HepG2 (cell line): ENCODE data around the gene KLK10. TPM values are rescaled to one million over a fixed set of nuclear protein-coding genes. Genes with fewer than 3 reads are reported as not detected.

Experiments
- ATAC-seq: fragments of 200-7000 bp; cut with Tn5 transposase; 3 replicates; pipeline ENCODE4 v1.9.1; 2020; ENCODE audit warnings: mild to moderate bottlenecking, moderate library complexity
- BruUV-seq: library from RNA; stranded (reverse); fragments of 400-500 nt; replicated peaks from 2 replicates; lab custom pipeline; 2021; lab: Mats Ljungman, UMichigan
- CTCF ChIA-PET: fragments of 300-600 bp; formaldehyde crosslinking; extraction: SDS; loops from one replicate; lab custom pipeline; 2021; ENCODE audit warnings: low total read pairs, inconsistent platforms, low intra/inter-chr PET ratio; lab: Yijun Ruan, JAX
- POLR2A ChIA-PET: fragments of 350-600 bp; sonication (Branson Sonifier 250); formaldehyde crosslinking; loops from one replicate; lab custom pipeline; 2020; ENCODE audit warnings: antibody characterized with exemption, inconsistent platforms; lab: Yijun Ruan, JAX
- DNase-seq: peaks from one replicate; pipeline ENCODE4 v3.0.0-alpha.2; 2015; ENCODE audit warnings: low spot score
- FAIRE-seq: peaks from 3 replicates; lab custom pipeline; 2011; peaks lifted over from hg19 to GRCh38; lab: Jason Lieb, UNC
- H2AFZ ChIP-seq: one replicate; pipeline ENCODE4 v1.6.1; 2011; ENCODE audit warnings: low read length, inconsistent platforms
- H3K27ac ChIP-seq: fragments of 300-600 bp; 3 replicates; pipeline ENCODE4 v1.8.0; 2011; ENCODE audit warnings: mixed run types, mild to moderate bottlenecking, mixed read lengths, low read length, inconsistent platforms; ENCODE audit not compliant: insufficient read depth; ENCODE audit errors: extremely low read length
- H3K27me3 ChIP-seq, 2 experiments: fragments of 200-600 bp in 1 of 2; 2 replicates in 1 of 2; 3 replicates in 1 of 2; pipeline versions ENCODE4 v1.6.0 to v1.8.0; 2011; ENCODE audit warnings: low read length in 2 of 2, mild to moderate bottlenecking in 2 of 2, moderate library complexity in 2 of 2, inconsistent platforms in 1 of 2; ENCODE audit not compliant: insufficient read depth in 2 of 2, control insufficient read depth in 1 of 2
- H3K36me3 ChIP-seq, 2 experiments: fragments of 200-600 bp in 1 of 2; replicated peaks in 1 of 2; 2 replicates in 1 of 2; 3 replicates in 1 of 2; pipeline versions ENCODE4 v1.5.1 to v1.8.0; 2011; ENCODE audit warnings: low read length in 2 of 2, inconsistent platforms in 1 of 2; ENCODE audit not compliant: insufficient read depth in 2 of 2, control insufficient read depth in 1 of 2
- H3K4me1 ChIP-seq: 2 replicates; pipeline ENCODE4 v1.5.1; 2012; ENCODE audit warnings: low read length, inconsistent platforms; ENCODE audit not compliant: insufficient read depth
- H3K4me2 ChIP-seq: 2 replicates; pipeline ENCODE4 v1.6.0; 2011; ENCODE audit warnings: low read depth, low read length, inconsistent platforms
- H3K4me3 ChIP-seq, 3 experiments: fragments of 200-600 bp in 1 of 3; sonication (generic), shearing (Covaris generic) in 1 of 3; replicated peaks in 1 of 3; 2 replicates each; pipeline ENCODE4 v1.5.1; 2011 to 2016; ENCODE audit warnings: low read length in 3 of 3, inconsistent platforms in 2 of 3, low read depth in 2 of 3, mild to moderate bottlenecking in 2 of 3, control low read depth in 1 of 3, mixed read lengths in 1 of 3; ENCODE audit not compliant: insufficient read depth in 1 of 3
- H3K79me2 ChIP-seq: one replicate; pipeline ENCODE4 v1.6.1; 2011; ENCODE audit warnings: low read length, inconsistent platforms; ENCODE audit not compliant: insufficient read depth
- H3K9ac ChIP-seq: 2 replicates; pipeline ENCODE4 v1.6.0; 2011; ENCODE audit warnings: mild to moderate bottlenecking, low read depth, low read length, inconsistent platforms; ENCODE audit not compliant: insufficient read depth
- H3K9me3 ChIP-seq: 2 replicates; pipeline ENCODE4 v1.5.1; 2012; ENCODE audit warnings: mild to moderate bottlenecking, low read length
- H4K20me1 ChIP-seq: 2 replicates; pipeline ENCODE4 v1.6.0; 2011; ENCODE audit warnings: inconsistent platforms, mild to moderate bottlenecking, low read length, moderate library complexity; ENCODE audit not compliant: insufficient read depth
- CAMTA2 ChIP-seq: sonication (generic); formaldehyde crosslinking; IDR thresholded peaks from 2 replicates; pipeline ENCODE4 v1.4.0; 2020; ENCODE audit warnings: mild to moderate bottlenecking, missing genetic modification reagents, borderline replicate concordance
- CBX2 ChIP-seq, 2 experiments: fragments of 200-600 bp in 1 of 2; sonication (generic); formaldehyde crosslinking in 1 of 2; IDR thresholded peaks; 2 replicates each; pipeline versions ENCODE4 v1.7.0 to v1.8.1; 2018 to 2022; ENCODE audit warnings: low read depth in 2 of 2, low read length in 1 of 2, mild to moderate bottlenecking in 1 of 2, missing genetic modification reagents in 1 of 2
- HIVEP1 ChIP-seq: sonication (generic); formaldehyde crosslinking; IDR thresholded peaks from 2 replicates; pipeline ENCODE4 v1.4.0; 2020; ENCODE audit warnings: mild to moderate bottlenecking, missing genetic modification reagents
- NR3C1 ChIP-seq: sonication (generic); formaldehyde crosslinking; IDR thresholded peaks from 2 replicates; pipeline ENCODE4 v1.4.0; 2020; ENCODE audit warnings: missing genetic modification reagents
- U2AF1 ChIP-seq: fragments of 200-400 bp; formaldehyde crosslinking; optimal IDR thresholded peaks from 2 replicates; pipeline ENCODE3; 2017; ENCODE audit warnings: mild to moderate bottlenecking, low read depth, low read length
- ZBTB43 ChIP-seq: sonication (generic); formaldehyde crosslinking; conservative IDR thresholded peaks from 2 replicates; pipeline ENCODE4 v1.4.0; 2020; ENCODE audit warnings: missing genetic modification reagents
- ZMYM4 ChIP-seq: sonication (generic); formaldehyde crosslinking; IDR thresholded peaks from 2 replicates; pipeline ENCODE4 v1.8.1; 2023; ENCODE audit warnings: mild to moderate bottlenecking, missing genetic modification reagents
- ZNF30 ChIP-seq: sonication (generic); formaldehyde crosslinking; IDR thresholded peaks from 2 replicates; pipeline ENCODE4 v1.5.0; 2020; ENCODE audit warnings: mild to moderate bottlenecking, missing genetic modification reagents
- ZNF382 ChIP-seq: sonication (generic); formaldehyde crosslinking; IDR thresholded peaks from 2 replicates; pipeline ENCODE4 v1.5.0; 2020; ENCODE audit warnings: missing genetic modification reagents, mild to moderate bottlenecking, borderline replicate concordance
- ZNF503 ChIP-seq: sonication (generic); formaldehyde crosslinking; IDR thresholded peaks from 2 replicates; pipeline ENCODE4 v1.4.0; 2020; ENCODE audit warnings: missing genetic modification reagents
- ZNF768 ChIP-seq: sonication (generic); formaldehyde crosslinking; IDR thresholded peaks from 2 replicates; pipeline ENCODE4 v1.4.0; 2020; ENCODE audit warnings: missing genetic modification reagents
- ZNF883 ChIP-seq: sonication (generic); formaldehyde crosslinking; IDR thresholded peaks from 2 replicates; pipeline ENCODE4 v1.5.1; 2020; ENCODE audit warnings: mild to moderate bottlenecking, missing genetic modification reagents; ENCODE audit errors: not compliant biosample characterization
- WGBS: methylation state at CpG from one replicate; pipeline ENCODE4 v1.1.6; 2017; ENCODE audit warnings: low lambda C conversion rate; 5-methylcytosine and 5-hydroxymethylcytosine counted together
- in situ Hi-C: cut with HindIII; loops from 2 replicates; pipeline ENCODE4 v1.10.0; 2017; ENCODE audit warnings: low pct_unique_long_range_greater_than_20kb; ENCODE audit not compliant: extremely low pct_ligation_motif_present
- intact Hi-C: fragments of 100-400 bp; cut with micrococcal nuclease; formaldehyde crosslinking; loops from one replicate; pipeline ENCODE4 v1.10.0; 2022; ENCODE audit not compliant: unreplicated experiment
- polyA plus RNA-seq, 8 experiments: library from polyadenylated mRNA; depleted of rRNA in 3 of 8; stranded (reverse) in 7 of 8; unstranded in 1 of 8; fragments of >200 nt; fragmentation: Illumina TruSeq in 4 of 8; extraction: Trizol in 4 of 8; gene quantifications; 2 replicates each; pipeline versions ENCODE4 v1.2.1 to v1.2.3, GENCODE V29; 2011 to 2016; ENCODE audit warnings: low read depth in 4 of 8, missing spikeins in 1 of 8, mixed read lengths in 1 of 8; ENCODE audit not compliant: insufficient read depth in 1 of 8
- total RNA-seq, 5 experiments: library from RNA; depleted of rRNA; stranded (reverse); fragments of >200 nt; fragmentation: Illumina TruSeq; extraction: Trizol; gene quantifications; 2 replicates each; pipeline ENCODE4 v1.2.3, GENCODE V29; 2016; ENCODE audit warnings: low read depth in 1 of 5

The KLK10 gene
- total and polyA plus RNA-seq, 2 of the 13 experiments (the other 11 are each of a cell fraction or from before 2014, with no cell fraction given) = not detected

GRCh38 chr19:51040151-51040550, 20.6 kb upstream of the KLK10 start:
- ChIA-PET POLR2A (no interaction called here), CTCF (no interaction called here)
- no peak for TF ChIP-seq ZNF30 (CRISPR knock-in tag)
- TF ChIP-seq CBX2 (IDR thresholded peaks at IDR 0.05; ENCODE audit: low read depth, low read length) = no peak
- TF ChIP-seq CBX2 (CRISPR knock-in tag; IDR thresholded peaks at IDR 0.05; ENCODE audit: low read depth) = no peak
- no peak for TF ChIP-seq HIVEP1 (CRISPR knock-in tag)
- no peak for TF ChIP-seq ZNF382 (CRISPR knock-in tag)
- TF ChIP-seq U2AF1 = no peak
- TF ChIP-seq ZMYM4 = no peak
- no peak for TF ChIP-seq ZNF503 (CRISPR knock-in tag)
- TF ChIP-seq CAMTA2 (CRISPR knock-in tag) = no peak
- TF ChIP-seq NR3C1 (CRISPR knock-in tag) = no peak
- no peak for TF ChIP-seq ZNF883
- TF ChIP-seq ZNF768 (CRISPR knock-in tag) = no peak
- no peak for TF ChIP-seq ZBTB43
- in situ Hi-C loops (no loop called here), intact Hi-C loops (no loop called here)
- no peaks in the 10 kb centered on the region for H3K36me3 ChIP-seq
- H3K9ac ChIP-seq = no peak overlapping the region
- H3K4me2 ChIP-seq = no peak overlapping the region
- H2AFZ ChIP-seq = no peak overlapping the region
- no peaks in the 10 kb centered on the region for H3K79me2 ChIP-seq
- no TSS peak for BruUV-seq
- no peaks in the 10 kb centered on the region for H3K9me3 ChIP-seq
- H3K4me1 ChIP-seq = no peaks in the 10 kb centered on the region
- no peak overlapping the region for H3K27ac ChIP-seq
- FAIRE-seq (no peak), ATAC-seq (no peak), DNase-seq (no peak)
- WGBS = 52% methylated on average over 6 of the region's 6 CpGs
- no peaks in the 10 kb centered on the region for H4K20me1 ChIP-seq
- peaks cover 0 to 3% of the 10 kb centered on the region in 2 experiments; a peak in 1 of 5 replicates for H3K27me3 ChIP-seq
- no peak overlapping the region for H3K4me3 ChIP-seq
